Adrenal gland (tissue), 12 donors: ENCODE data around the gene TCP11. TPM values are rescaled to one million over a fixed set of nuclear protein-coding genes. Genes with fewer than 3 reads are reported as not detected.
A peak's percentile ranks its signal among the peaks of the same experiment; 100 is the strongest.

Experiments
- DNase-seq, 7 donors: peaks; one replicate each; pipeline ENCODE4 v3.0.0-alpha.2; 2019 to 2020
- H3K27ac ChIP-seq, 5 donors: fragments of 200-600 bp; sonication (generic) in 4 of 5; 1 replicate in 3 of 5; 2 replicates in 2 of 5; pipeline versions ENCODE4 v1.5.1 to v1.8.0; 2016 to 2020; ENCODE audit warnings: mild to moderate bottlenecking in 1 of 5
- H3K27me3 ChIP-seq: fragments of 200-600 bp; 2 replicates; pipeline ENCODE4 v1.8.0; 2021
- H3K36me3 ChIP-seq, 2 donors: fragments of 200-600 bp; replicated peaks in 1 of 2; 1 replicate in 1 of 2; 2 replicates in 1 of 2; pipeline versions ENCODE4 v1.5.1 to v1.8.0; 2018 to 2022
- H3K4me1 ChIP-seq, 2 donors: fragments of 200-600 bp; replicated peaks in 1 of 2; 1 replicate in 1 of 2; 2 replicates in 1 of 2; pipeline versions ENCODE4 v1.5.1 to v1.8.0; 2018 to 2021
- H3K4me3 ChIP-seq, 4 donors: fragments of 200-600 bp; sonication (generic) in 3 of 4; one replicate each; pipeline ENCODE4 v1.5.1; 2016 to 2018
- H3K9me3 ChIP-seq, 3 donors: fragments of 200-600 bp; sonication (generic) in 1 of 3; replicated peaks in 1 of 3; 1 replicate in 2 of 3; 2 replicates in 1 of 3; pipeline versions ENCODE4 v1.5.1 to v1.8.0; 2016 to 2021
- POLR2A ChIP-seq, 2 donors: fragments of 450-650 bp; IDR thresholded peaks; one replicate each; pipeline ENCODE4 v1.6.1; 2017; ENCODE audit warnings: antibody characterized with exemption in 2 of 2, mild to moderate bottlenecking in 2 of 2, moderate library complexity in 1 of 2
- WGBS, 4 donors: extraction: QIAGEN DNeasy Blood & Tissue Kit in 2 of 4; methylation state at CpG; one replicate each; pipeline versions ENCODE4 v1.1.5 to v1.1.7; 2013 to 2017; 5-methylcytosine and 5-hydroxymethylcytosine counted together
- intact Hi-C, 2 donors: fragments of 100-400 bp; cut with DNase I; formaldehyde crosslinking; loops; one replicate each; pipeline versions ENCODE4 v1.14.1 to v1.15.0; 2022 to 2023
- polyA plus RNA-seq, 3 donors: library from polyadenylated mRNA; stranded (reverse); fragments of 200-250 nt in 2 of 3; fragments of 350-450 nt in 1 of 3; fragmentation: Illumina TruSeq in 1 of 3; extraction: RNeasy Lipid Tissue Mini Kit (QIAGEN cat#74804) in 1 of 3; gene quantifications; one replicate each; pipeline ENCODE4 v1.2.3, GENCODE V29; 2013 to 2014
- total RNA-seq, 9 donors: library from RNA; depleted of rRNA in 4 of 9; stranded (reverse); fragments of >200 nt in 4 of 9; fragments of 120-200 nt in 1 of 9; fragmentation: NEBNext Ultra II Directional in 1 of 9; extraction: Animal tissue kit (Norgen Biotek cat#: 25700) in 1 of 9; gene quantifications; one replicate each; pipeline versions ENCODE4 v1.1.0 to v1.2.4, GENCODE V29; 2013 to 2023
- TF ChIP-seq, protein P1 (sequence below), 6 experiments: fragments of 450-650 bp in 4 of 6; fragments of 200-600 bp in 2 of 6; sonication (generic) in 1 of 6; IDR thresholded peaks; 1 replicate in 5 of 6; 2 replicates in 1 of 6; pipeline versions ENCODE4 v1.5.1 to v1.8.0; 2016 to 2021; ENCODE audit warnings: antibody characterized with exemption in 6 of 6, mild to moderate bottlenecking in 2 of 6, moderate library complexity in 1 of 6
- donor health status: healthy with polysubstance abuse.
- donor health status: Bipolar disorder and iron deficiency.
- donor health status: DM: yes; HTN: yes; CAD: no.
- donor health status: DM: no; HTN: no; CAD: no.
- donor health status: DM: no; HTN: no; CAD: no.
- donor health status: DM: yes; HTN: yes; CAD: no.

Gene TCP11
- total and polyA plus RNA-seq, 12 donors: 0.13 to 0.40 (median 0.28) TPM; not detected in 7

DNA sequence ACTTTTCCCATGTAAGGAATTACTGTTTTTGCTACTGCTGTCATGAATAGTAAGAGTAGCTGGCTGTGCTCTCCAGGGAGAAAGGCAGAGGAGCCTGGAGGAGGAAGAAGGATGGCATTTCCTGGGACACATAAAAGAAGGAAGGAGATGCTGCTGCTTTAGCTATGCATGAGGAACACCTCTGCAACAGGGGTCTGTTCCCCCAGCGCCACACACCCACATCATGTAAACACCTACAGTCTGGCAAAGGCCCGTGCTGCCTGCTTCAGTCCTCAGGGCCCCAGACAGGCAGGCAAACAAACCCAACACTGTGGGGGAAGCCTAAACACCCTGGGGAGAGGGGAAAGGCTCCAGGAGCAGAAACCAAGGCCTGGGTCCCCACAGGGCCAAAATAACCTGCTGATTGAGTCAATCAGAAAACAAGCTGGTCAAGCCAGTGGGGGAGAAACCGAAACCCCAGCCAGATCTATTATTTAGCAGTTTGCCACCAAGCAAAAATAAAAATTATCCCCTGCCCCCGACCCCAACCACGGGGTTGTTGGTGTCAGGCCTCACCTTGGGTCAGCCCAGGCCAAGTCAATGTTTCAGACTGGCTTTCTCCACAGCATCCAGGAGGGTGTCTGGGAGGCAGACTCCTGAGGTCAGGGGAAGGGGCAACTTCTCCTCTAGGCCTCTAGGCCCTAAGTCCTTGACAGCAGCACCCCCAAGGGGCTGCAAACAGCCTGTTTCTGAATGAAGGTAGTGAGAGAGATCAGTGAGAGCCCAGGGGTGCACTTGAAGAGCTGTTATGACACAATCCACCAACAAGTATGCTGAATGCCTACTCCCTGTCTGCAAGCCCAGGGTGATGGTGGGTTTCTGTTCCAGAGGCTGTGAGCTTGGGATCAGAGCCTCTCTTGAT lies 38.0 kb upstream of the TCP11 start:
- no peaks in the 10 kb centered on the region for H3K36me3 ChIP-seq
- TF ChIP-seq POLR2A (IDR thresholded peaks at IDR 0.05): no peak
- TF ChIP-seq, protein P1, sequence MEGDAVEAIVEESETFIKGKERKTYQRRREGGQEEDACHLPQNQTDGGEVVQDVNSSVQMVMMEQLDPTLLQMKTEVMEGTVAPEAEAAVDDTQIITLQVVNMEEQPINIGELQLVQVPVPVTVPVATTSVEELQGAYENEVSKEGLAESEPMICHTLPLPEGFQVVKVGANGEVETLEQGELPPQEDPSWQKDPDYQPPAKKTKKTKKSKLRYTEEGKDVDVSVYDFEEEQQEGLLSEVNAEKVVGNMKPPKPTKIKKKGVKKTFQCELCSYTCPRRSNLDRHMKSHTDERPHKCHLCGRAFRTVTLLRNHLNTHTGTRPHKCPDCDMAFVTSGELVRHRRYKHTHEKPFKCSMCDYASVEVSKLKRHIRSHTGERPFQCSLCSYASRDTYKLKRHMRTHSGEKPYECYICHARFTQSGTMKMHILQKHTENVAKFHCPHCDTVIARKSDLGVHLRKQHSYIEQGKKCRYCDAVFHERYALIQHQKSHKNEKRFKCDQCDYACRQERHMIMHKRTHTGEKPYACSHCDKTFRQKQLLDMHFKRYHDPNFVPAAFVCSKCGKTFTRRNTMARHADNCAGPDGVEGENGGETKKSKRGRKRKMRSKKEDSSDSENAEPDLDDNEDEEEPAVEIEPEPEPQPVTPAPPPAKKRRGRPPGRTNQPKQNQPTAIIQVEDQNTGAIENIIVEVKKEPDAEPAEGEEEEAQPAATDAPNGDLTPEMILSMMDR (IDR thresholded peaks at IDR 0.05): no peak
- no peak for DNase-seq
- H3K27ac ChIP-seq: peak overlapping the region in 1 of 5 donors; percentile 33
- no peaks in the 10 kb centered on the region for H3K27me3 ChIP-seq
- peaks cover 11 to 13% of the 10 kb centered on the region in 2 donors for H3K4me1 ChIP-seq
- 80 to 93% (median 88%) methylated on average over 4 to 5 of the region's 5 CpGs for WGBS, 4 donors
- H3K4me3 ChIP-seq: no peak overlapping the region
- intact Hi-C loops: no loop called here
- H3K9me3 ChIP-seq: no peaks in the 10 kb centered on the region

DNA sequence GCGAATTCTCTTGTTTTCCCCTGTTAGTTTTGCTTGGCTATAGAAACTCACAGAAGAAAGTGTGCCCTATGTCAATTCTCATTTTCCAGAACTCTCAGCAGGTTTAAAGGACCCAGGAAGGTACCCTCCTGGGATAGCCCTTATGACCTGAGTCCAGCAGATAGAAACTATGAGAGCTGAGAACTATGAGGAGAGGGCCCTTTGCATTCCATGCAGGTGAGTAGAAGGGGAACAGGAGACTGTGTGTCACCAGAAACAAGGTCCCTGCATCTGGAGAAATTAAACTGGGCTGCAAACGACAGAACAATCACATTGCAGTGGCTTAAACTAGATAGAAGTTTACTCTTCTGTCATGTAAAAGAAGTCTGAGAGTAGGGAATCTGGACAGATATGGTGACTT lies 36.9 kb upstream of the TCP11 start:
- no peak for TF ChIP-seq POLR2A (IDR thresholded peaks at IDR 0.05)
- TF ChIP-seq, protein P1 (IDR thresholded peaks at IDR 0.05): no peak
- WGBS, 4 donors: 85 to 91% (median 87%) methylated on average over 2 of the region's 2 CpGs
- Histone ChIP-seq H3K27ac (no peak overlapping the region), H3K27me3 (no peaks in the 10 kb centered on the region), H3K4me3 (no peak overlapping the region), H3K4me1 (peaks cover 11 to 13% of the 10 kb centered on the region in 2 donors), H3K9me3 (no peaks in the 10 kb centered on the region), H3K36me3 (no peaks in the 10 kb centered on the region)
- no peak for DNase-seq
- intact Hi-C loops: no loop called here

DNA sequence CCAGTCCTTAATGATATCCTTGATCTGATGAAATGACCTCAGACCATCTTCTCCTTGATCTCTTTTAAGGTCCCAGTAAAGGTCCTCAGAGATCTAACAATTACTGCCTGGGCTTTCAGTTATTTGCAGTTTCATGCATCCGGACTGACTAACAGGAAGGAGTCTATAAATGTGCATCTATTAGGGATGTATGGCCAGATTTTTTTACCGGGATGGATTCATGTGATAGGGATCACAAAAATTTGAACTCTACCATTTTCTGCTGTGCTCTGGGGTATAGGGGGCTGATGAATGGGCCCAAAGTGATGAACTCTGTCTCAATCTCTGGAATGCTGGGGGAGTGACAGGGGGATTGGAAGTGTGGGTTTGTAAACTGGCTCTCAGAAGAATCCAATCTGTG lies 36.5 kb upstream of the TCP11 start:
- Histone ChIP-seq H3K4me3 (no peak overlapping the region), H3K27ac (no peak overlapping the region), H3K9me3 (no peaks in the 10 kb centered on the region), H3K4me1 (peaks cover 11 to 13% of the 10 kb centered on the region in 2 donors), H3K36me3 (no peaks in the 10 kb centered on the region), H3K27me3 (no peaks in the 10 kb centered on the region)
- intact Hi-C loops: no loop called here
- no peak for DNase-seq
- WGBS, 4 donors: 70 to 81% (median 75%) methylated on average over 2 of the region's 2 CpGs
- TF ChIP-seq, protein P1 (IDR thresholded peaks at IDR 0.05): no peak
- TF ChIP-seq POLR2A (IDR thresholded peaks at IDR 0.05): no peak

DNA sequence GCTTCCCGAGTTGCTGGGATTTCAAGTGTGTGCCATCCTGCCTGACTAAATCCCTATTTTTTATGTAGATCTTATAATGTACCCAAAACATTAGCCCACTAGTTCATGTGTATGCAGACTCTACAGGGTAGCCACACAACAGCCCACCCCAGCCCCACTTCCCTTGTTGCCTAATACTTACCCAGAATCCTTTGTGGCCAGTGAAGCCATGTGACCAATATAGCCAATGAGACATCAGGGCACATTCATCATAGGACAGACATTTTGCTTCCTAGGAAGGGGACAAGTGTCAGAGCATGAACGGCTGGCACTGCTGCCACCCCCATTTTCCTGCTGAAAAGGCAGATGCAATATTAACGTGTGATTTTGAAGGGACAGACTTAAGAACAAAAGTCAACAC lies 36.0 kb upstream of the TCP11 start:
- Histone ChIP-seq H3K27ac (no peak overlapping the region), H3K9me3 (no peaks in the 10 kb centered on the region), H3K4me3 (no peak overlapping the region), H3K27me3 (no peaks in the 10 kb centered on the region), H3K4me1 (peaks cover 9 to 12% of the 10 kb centered on the region in 2 donors), H3K36me3 (no peaks in the 10 kb centered on the region)
- 57 to 61% (median 60%) methylated on average over 3 of the region's 3 CpGs for WGBS, 4 donors
- TF ChIP-seq POLR2A (IDR thresholded peaks at IDR 0.05): no peak
- DNase-seq: no peak
- intact Hi-C loops: no loop called here
